ENCODE data around the gene IGFALS.

DNA sequence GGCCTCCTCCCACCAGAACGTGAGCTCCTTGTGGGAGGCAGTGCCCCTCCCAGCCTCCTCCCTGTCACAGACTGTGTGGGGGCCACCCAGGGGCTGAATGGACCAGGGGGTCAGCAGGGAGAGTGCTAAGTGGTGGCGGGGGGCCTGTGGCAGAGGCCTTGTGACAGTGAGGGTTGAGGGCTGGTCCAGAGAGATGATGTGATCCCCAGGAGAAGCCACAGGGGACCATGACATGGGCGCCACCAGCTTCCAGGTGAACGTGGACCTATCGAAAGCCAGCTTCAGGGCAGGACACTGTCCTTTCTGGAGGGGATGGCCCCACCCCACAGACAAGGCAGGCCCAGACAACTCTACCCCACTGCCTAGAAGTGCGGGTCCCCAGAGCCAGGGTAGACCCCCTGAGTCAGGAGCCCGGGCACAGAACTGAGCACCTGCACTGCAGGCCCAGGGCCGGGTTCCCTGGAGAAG lies 14.2 kb downstream of the IGFALS start:
- TF ChIP-seq, protein P1, sequence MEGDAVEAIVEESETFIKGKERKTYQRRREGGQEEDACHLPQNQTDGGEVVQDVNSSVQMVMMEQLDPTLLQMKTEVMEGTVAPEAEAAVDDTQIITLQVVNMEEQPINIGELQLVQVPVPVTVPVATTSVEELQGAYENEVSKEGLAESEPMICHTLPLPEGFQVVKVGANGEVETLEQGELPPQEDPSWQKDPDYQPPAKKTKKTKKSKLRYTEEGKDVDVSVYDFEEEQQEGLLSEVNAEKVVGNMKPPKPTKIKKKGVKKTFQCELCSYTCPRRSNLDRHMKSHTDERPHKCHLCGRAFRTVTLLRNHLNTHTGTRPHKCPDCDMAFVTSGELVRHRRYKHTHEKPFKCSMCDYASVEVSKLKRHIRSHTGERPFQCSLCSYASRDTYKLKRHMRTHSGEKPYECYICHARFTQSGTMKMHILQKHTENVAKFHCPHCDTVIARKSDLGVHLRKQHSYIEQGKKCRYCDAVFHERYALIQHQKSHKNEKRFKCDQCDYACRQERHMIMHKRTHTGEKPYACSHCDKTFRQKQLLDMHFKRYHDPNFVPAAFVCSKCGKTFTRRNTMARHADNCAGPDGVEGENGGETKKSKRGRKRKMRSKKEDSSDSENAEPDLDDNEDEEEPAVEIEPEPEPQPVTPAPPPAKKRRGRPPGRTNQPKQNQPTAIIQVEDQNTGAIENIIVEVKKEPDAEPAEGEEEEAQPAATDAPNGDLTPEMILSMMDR (IDR thresholded peaks at IDR 0.05), result no peak
- TF ChIP-seq EP300 (IDR thresholded peaks at IDR 0.05) (no peak), POLR2A (IDR thresholded peaks at IDR 0.05) (no peak)

Measured in ovary (tissue), 3 donors.